ENCODE measurements around the gene WDTC1. TPM values are rescaled to one million over a fixed set of nuclear protein-coding genes. Genes with fewer than 3 reads are reported as not detected.

Gene WDTC1
- total RNA-seq, 4 donors from 2014 or later: 36.0 to 62.5 (median 44.2) TPM

- in situ Hi-C loops (cut with MboI; ENCODE audit: low pct_ligation_motif_present in 1 of 4, low pct_unique_long_range_greater_than_20kb in 1 of 4, low sequenced_read_pairs in 3 of 4): no loop called here
- DNase-seq: no peak
- 84 to 87% methylated on average over 3 to 5 of the region's 5 CpGs for WGBS, 2 donors (ENCODE audit: low coverage in 1 of 2)
- intact Hi-C loops (cut with DNase I; ENCODE audit: low total_unique reads): loop anchor here (2.0 kb wide), 1 partner anchor 39 kb away; no protein-coding TSS in a partner anchor
- Histone ChIP-seq H3K9me3 (no peaks in the 10 kb centered on the region), H3K4me3 (no peak overlapping the region), H3K36me3 (no peaks in the 10 kb centered on the region), H3K27ac (no peak overlapping the region), H3K27me3 (no peaks in the 10 kb centered on the region), H3K4me1 (peaks cover 12 to 36% (median 32%) of the 10 kb centered on the region in 4 donors)
- TF ChIP-seq POLR2AphosphoS5 (IDR thresholded peaks at IDR 0.05) (no peak), POLR2A (IDR thresholded peaks at IDR 0.05) (no peak), CTCF (IDR thresholded peaks at IDR 0.05) (no peak), EP300 (IDR thresholded peaks at IDR 0.05; ENCODE audit: low read depth) (no peak)
Measured at GRCh38 chr1:27355683-27356082, 121.3 kb downstream of the WDTC1 start.

- peak overlapping the region in 3 of 4 donors; percentile 51 to 79 (median 70) for H3K27ac ChIP-seq
- intact Hi-C loops (cut with DNase I; ENCODE audit: low total_unique reads): loop anchor here (2.0 kb wide), 1 partner anchor 39 kb away; no protein-coding TSS in a partner anchor
- in situ Hi-C loops (cut with MboI; ENCODE audit: low pct_ligation_motif_present in 1 of 4, low pct_unique_long_range_greater_than_20kb in 1 of 4, low sequenced_read_pairs in 3 of 4): no loop called here
- no peaks in the 10 kb centered on the region for H3K27me3 ChIP-seq
- 92% methylated on average over 13 of the region's 13 CpGs; no CpG with 5 or more reads in 1 of the 2 donors for WGBS, 2 donors (ENCODE audit: low coverage in 1 of 2)
- DNase-seq: no peak
- TF ChIP-seq EP300 (IDR thresholded peaks at IDR 0.05; ENCODE audit: low read depth) (no peak), POLR2AphosphoS5 (IDR thresholded peaks at IDR 0.05) (no peak), POLR2A (IDR thresholded peaks at IDR 0.05) (no peak), CTCF (IDR thresholded peaks at IDR 0.05) (no peak)
- no peak overlapping the region for H3K4me3 ChIP-seq
- H3K4me1 ChIP-seq: peaks cover 8 to 32% (median 26%) of the 10 kb centered on the region in 4 donors
- no peaks in the 10 kb centered on the region for H3K36me3 ChIP-seq
- no peaks in the 10 kb centered on the region for H3K9me3 ChIP-seq
Measured at GRCh38 chr1:27356277-27356618, 121.8 kb downstream of the WDTC1 start.

- whole genome bisulfite sequencing, 2 donors (ENCODE audit: low coverage in 1 of 2): 52% methylated on average over 30 of the region's 37 CpGs; no CpG with 5 or more reads in 1 of the 2 donors
- Histone ChIP-seq H3K9me3 (no peaks in the 10 kb centered on the region), H3K4me1 (peaks cover 8 to 27% (median 24%) of the 10 kb centered on the region in 4 donors), H3K27ac (peak overlapping the region; percentile 51 to 79 (median 62)), H3K36me3 (no peaks in the 10 kb centered on the region), H3K27me3 (no peaks in the 10 kb centered on the region), H3K4me3 (peak overlapping the region in 3 of 4 donors; percentile 7 to 44 (median 22))
- in situ Hi-C loops (cut with MboI; ENCODE audit: low pct_ligation_motif_present in 1 of 4, low pct_unique_long_range_greater_than_20kb in 1 of 4, low sequenced_read_pairs in 3 of 4): no loop called here
- no peak for TF ChIP-seq EP300 (IDR thresholded peaks at IDR 0.05; ENCODE audit: low read depth)
- peak in 1 of 3 donors; percentile 79 for TF ChIP-seq POLR2AphosphoS5 (IDR thresholded peaks at IDR 0.05)
- TF ChIP-seq POLR2A (IDR thresholded peaks at IDR 0.05): peak; percentile 59
- TF ChIP-seq CTCF (IDR thresholded peaks at IDR 0.05): no peak
- intact Hi-C loops (cut with DNase I; ENCODE audit: low total_unique reads): loop anchor here (2.0 kb wide), 1 partner anchor 38 kb away; no protein-coding TSS in a partner anchor
- DNase-seq: peak; percentile 87
Measured at GRCh38 chr1:27356619-27357280, 122.3 kb downstream of the WDTC1 start.

GRCh38 chr1:27357281-27358037 lies 123.0 kb downstream of the WDTC1 start:
- Histone ChIP-seq H3K9me3 (no peaks in the 10 kb centered on the region), H3K4me3 (peak overlapping the region in 3 of 4 donors; percentile 7 to 44 (median 22)), H3K27ac (peak overlapping the region; percentile 51 to 79 (median 62)), H3K27me3 (no peaks in the 10 kb centered on the region), H3K36me3 (no peaks in the 10 kb centered on the region), H3K4me1 (peaks cover 8 to 26% (median 24%) of the 10 kb centered on the region in 4 donors)
- TF ChIP-seq POLR2AphosphoS5 (IDR thresholded peaks at IDR 0.05) (peak in 1 of 3 donors; percentile 14), CTCF (IDR thresholded peaks at IDR 0.05) (peak; percentile 97 to 100 (median 99)), EP300 (IDR thresholded peaks at IDR 0.05; ENCODE audit: low read depth) (no peak)
- WGBS, 2 donors (ENCODE audit: low coverage in 1 of 2): 45% methylated on average over 16 of the region's 40 CpGs; no CpG with 5 or more reads in 1 of the 2 donors
- in situ Hi-C loops (cut with MboI; ENCODE audit: low pct_ligation_motif_present in 1 of 4, low pct_unique_long_range_greater_than_20kb in 1 of 4, low sequenced_read_pairs in 3 of 4) (no loop called here), intact Hi-C loops (cut with DNase I; ENCODE audit: low total_unique reads) (loop anchor here (2.0 kb wide), 1 partner anchor 37 kb away; no protein-coding TSS in a partner anchor)
- peak; percentile 80 for DNase-seq
